ENCODE measurements around the gene PLSCR4.

Gene PLSCR4

DNA sequence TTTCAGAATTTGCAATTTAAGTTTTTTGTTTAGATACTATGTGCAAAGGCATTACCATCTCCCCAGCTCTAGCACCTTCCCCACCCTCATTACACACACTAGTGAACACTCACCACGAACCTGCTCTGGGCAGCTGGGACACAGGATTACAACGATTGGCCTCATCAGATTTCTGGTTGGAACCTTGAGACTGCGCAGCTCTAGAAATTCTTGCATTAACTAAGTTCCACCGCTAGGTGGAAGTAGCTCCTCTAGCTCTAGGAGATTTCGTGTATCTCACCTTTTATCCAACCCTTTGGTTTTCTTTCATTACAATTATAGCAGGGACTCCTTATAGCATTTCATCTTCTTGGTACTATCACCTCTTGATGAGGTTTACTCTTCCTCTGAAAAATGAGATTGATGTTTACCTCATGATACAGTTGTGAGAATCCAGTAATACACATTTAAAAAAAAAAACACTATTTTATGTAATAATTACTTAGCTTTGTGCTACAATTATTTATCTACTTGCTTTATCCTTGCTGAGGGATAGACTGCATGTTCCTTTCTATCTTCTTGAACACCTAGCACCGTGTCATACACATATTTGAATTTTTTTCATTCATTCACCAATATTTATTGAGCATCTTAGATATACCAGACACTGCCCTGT lies 61.3 kb downstream of the PLSCR4 start:
- DNase-seq, result peak; percentile 25

DNA sequence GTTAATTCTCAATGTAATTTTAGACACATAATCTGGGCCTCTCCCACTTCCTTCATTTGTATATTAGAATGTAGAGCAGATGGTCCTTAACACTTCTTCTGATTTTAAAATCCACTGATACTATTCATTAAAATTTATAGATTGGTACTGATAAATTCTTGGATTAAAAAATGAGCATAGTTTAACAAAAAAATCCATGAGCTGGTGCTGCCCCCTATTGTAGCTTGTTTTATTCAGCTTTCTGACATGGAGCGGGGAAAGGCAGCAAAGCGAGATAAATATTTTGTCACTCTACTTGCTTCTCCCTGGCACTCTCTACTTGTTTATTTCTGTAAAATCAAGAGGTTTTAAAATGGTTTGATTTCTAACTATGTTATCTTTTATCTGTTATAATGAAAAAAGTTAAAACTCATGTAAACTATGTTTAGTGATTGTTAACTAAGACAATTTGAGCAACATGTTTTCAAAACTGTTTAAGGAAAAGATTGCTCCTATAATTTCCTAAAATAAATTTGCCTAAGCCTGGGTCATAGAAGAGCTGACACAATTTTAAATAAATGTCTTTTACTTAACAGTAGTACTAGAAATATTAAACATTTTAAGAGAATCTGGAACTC lies 63.5 kb downstream of the PLSCR4 start:
- DNase-seq, result no peak

DNA sequence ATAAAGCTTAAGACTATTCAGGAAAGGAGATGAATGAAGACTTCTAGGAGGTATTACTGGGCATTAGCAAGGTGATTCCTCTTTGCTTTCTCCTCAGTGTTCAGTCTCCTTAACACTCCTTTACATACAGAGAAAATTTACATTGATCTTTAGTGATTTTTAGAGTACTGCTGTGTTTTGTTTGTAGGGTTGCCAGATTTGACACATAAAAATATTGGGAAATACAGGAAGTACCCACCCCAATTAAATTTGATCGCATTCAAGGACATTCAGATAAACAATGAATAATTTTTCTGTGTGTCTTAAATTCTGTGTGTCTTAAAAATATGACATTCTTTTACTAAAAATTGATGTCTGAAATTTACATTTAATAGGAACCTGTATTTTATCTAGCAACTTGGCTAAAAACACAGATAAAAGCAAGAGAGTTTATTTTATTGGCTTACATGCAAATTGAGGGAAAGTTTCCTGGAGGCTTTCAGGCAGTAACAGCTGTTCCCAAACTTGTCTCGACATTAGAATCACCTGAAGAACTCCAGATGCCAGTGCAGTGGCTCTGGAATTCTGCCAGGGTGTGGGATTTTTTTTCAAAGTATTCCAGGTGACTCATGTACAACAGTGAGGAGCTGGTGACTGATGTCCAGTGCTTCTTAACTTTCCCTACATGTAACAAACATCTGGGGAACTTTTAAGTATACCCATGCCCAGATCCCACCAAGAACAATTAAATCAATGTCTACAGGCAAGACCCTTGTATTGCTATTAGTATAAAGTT lies 66.5 kb downstream of the PLSCR4 start:
- DNase-seq, result no peak

GRCh38 chr3:146181216-146181615 lies 69.7 kb downstream of the PLSCR4 start:
- DNase-seq, result no peak

GRCh38 chr3:146180376-146180775 lies 70.5 kb downstream of the PLSCR4 start:
- no peak for DNase-seq

- no peak for DNase-seq
Observed at GRCh38 chr3:146178006-146178689, 72.8 kb downstream of the PLSCR4 start.

DNA sequence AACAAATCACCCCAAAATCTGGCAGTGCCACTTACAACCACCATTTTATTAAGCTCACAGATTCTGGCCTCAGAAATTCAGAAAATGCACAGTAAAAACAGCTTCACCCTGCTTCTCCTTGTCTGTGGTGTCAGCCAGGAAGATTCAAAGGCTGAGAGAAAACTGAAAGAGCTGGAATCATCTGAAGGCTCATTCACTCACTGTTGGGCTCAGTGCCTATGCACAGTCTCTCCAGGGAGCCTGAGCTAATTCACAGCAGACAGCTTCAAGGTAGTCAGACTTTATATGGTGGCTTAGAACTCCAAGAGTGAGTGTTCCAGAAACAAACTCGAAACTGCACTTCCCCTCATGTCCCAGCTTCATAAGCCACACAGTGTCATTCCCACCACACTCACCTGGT lies 73.4 kb downstream of the PLSCR4 start:
- DNase-seq, result no peak

- no peak for DNase-seq
Observed at GRCh38 chr3:146177072-146177471, 73.8 kb downstream of the PLSCR4 start.

GRCh38 chr3:146172586-146172985 lies 78.3 kb downstream of the PLSCR4 start:
- DNase-seq, result no peak

- no peak for DNase-seq
Observed at GRCh38 chr3:146170591-146170990, 80.3 kb downstream of the PLSCR4 start.

DNA sequence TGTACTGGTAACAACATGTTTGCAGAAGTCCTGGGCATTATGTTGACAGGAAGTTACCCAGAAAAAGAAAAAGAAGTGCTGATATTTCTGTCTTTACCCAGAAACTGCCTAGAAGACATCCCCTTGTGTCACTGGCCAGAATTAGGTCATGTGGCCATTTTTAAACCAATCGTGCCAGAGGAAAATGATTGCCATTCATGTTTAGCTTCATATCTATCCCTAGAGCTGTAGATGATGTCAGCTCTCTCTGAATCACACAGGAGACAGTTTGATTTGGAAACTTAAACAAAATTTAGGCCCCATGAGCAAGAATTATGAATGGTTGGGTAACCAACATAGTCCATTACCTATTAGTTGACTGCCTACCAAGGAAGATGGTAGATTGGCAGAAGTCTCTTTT lies 81.0 kb downstream of the PLSCR4 start:
- DNase-seq, result no peak

GRCh38 chr3:146166826-146167225 lies 84.1 kb downstream of the PLSCR4 start:
- no peak for DNase-seq

- no peak for DNase-seq
Observed at GRCh38 chr3:146166415-146166821, 84.5 kb downstream of the PLSCR4 start.

DNA sequence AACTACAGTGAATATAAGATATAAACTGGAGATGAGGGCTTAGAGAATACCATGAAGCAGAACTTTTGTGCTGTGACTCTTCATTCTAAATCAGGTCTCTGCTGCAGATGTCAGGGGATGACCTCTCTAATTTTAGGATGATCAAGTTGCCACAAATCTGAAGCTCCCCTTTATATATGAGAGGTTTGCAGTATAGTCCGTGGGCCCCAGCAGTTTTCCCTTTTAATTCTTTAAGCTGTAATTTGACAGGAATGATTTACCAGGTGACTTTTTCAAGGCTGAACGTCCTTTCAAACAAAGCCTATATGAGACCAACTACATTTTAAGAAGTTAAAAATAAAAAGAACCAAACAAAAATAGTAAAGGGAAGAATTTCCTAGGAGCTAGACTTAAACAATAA lies 85.0 kb downstream of the PLSCR4 start:
- no peak for DNase-seq

DNA sequence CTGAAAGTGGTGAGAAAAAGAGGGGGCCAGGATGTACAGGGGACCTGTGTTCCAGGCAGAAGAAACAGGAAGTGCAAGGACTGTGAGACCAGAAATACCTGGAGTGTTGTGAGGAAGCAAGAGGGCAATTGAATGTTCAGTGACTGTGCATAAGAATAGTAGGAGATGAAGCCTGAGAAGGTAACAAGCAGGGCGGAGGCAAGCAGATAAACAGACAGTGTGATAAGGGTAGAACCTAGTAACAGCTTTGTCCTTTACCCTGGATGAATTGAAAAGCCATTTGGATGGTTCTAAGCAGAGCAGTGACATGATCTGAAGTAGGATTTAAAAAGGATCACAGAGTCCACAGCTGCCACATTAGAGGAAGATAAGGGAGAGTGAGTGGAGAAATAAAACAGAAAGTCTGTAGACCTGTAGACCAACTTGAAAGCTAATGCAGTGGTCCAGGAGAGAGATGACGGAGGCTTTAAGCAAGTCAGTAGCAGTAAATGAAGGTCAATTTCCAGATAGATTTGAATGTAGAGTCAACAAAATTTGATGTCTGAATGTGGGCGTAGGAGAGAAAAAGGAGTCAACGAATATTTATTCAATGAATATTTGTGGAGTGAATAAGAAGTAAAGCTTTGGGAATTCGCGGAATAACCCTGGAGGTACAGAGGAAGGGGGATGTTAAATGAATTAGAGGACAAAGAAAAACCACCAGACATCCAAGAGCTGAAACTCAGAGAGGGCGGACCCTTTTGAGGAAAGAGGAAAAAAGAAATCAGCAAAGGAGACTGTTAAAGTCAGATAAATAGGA lies 85.7 kb downstream of the PLSCR4 start:
- no peak for DNase-seq

DNA sequence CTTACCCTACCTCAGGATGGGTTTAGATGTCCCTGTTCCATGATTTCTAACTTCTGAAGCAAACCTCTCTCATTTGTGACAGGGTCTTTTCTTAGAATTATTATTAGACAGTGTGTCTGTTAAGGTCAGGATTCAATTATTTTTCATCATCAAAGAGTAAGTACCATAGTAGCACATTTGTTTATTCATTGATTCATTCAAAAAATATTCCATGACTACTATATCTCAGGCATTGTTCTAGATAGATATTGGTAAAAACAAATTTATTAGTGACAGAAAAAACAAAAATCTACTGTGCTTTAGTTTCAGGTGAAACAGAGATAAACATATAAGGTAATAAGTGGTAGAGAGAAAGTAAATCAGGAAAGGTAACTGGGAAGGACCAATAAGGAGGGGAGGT lies 86.4 kb downstream of the PLSCR4 start:
- no peak for DNase-seq

- no peak for DNase-seq
Observed at GRCh38 chr3:146164071-146164470, 86.8 kb downstream of the PLSCR4 start.

- DNase-seq, result no peak
Observed at GRCh38 chr3:146163584-146163983, 87.3 kb downstream of the PLSCR4 start.

- no peak for DNase-seq
Observed at GRCh38 chr3:146162561-146162960, 88.3 kb downstream of the PLSCR4 start.

- DNase-seq, result no peak
Observed at GRCh38 chr3:146161663-146162002, 89.3 kb downstream of the PLSCR4 start.

- peak; percentile 16 for DNase-seq
Observed at GRCh38 chr3:146160964-146161662, 89.8 kb downstream of the PLSCR4 start, which contains the start of gene PLOD2. Gene PLOD2 (minus strand): TSS chr3:146161184. CDS start chr3:146160989, 195 bp downstream.
